HG03025 (cell line): ENCODE results near the gene RUVBL2.

ENCODE experiments used
- ATAC-seq: cut with Tn5 transposase; IDR thresholded peaks from one replicate; pipeline ENCODE4 v1.9.1; 2021; ENCODE audit warnings: mild to moderate bottlenecking, moderate library complexity; ENCODE audit not compliant: unreplicated experiment, low FRiP score

RUVBL2 gene

GRCh38 chr19:48993175-48994034 is at the start of gene RUVBL2, which contains the start of gene GYS1:
Gene RUVBL2 (plus strand): TSS chr19:48993887. CDS start chr19:48993912, 25 bp downstream.
Gene GYS1 (minus strand): TSS chr19:48993309. CDS start chr19:48993112, 197 bp downstream.
- ATAC-seq: peak; percentile 77

GRCh38 chr19:48945415-48945814 is 48.3 kb upstream of the RUVBL2 start:
- ATAC-seq: no peak

- no peak for ATAC-seq
These were observed 47.9 kb upstream of the RUVBL2 start for GRCh38 chr19:48945817-48946216.

- ATAC-seq: no peak
These were observed 47.0 kb upstream of the RUVBL2 start for GRCh38 chr19:48946463-48947257.

GRCh38 chr19:48947258-48947542 is 46.5 kb upstream of the RUVBL2 start:
- ATAC-seq: no peak

- no peak for ATAC-seq
These were observed 43.5 kb upstream of the RUVBL2 start for GRCh38 chr19:48950159-48950558.

GRCh38 chr19:48950830-48951519 is 42.7 kb upstream of the RUVBL2 start:
- no peak for ATAC-seq

- ATAC-seq: no peak
These were observed 40.5 kb upstream of the RUVBL2 start for GRCh38 chr19:48953141-48953540.

- no peak for ATAC-seq
These were observed 39.6 kb upstream of the RUVBL2 start for GRCh38 chr19:48953990-48954594.

- peak; percentile 73 for ATAC-seq
These were observed 38.9 kb upstream of the RUVBL2 start, which contains the start of gene BAX for GRCh38 chr19:48954595-48955307. Gene BAX (plus strand): TSS chr19:48954875. CDS start chr19:48954929, 54 bp downstream.

- ATAC-seq: no peak
These were observed 38.3 kb upstream of the RUVBL2 start for GRCh38 chr19:48955308-48955958.

GRCh38 chr19:48958006-48958405 is 35.7 kb upstream of the RUVBL2 start:
- ATAC-seq: no peak

- no peak for ATAC-seq
These were observed 34.1 kb upstream of the RUVBL2 start for GRCh38 chr19:48959341-48960239.

- no peak for ATAC-seq
These were observed 32.5 kb upstream of the RUVBL2 start for GRCh38 chr19:48961051-48961649.

GRCh38 chr19:48961673-48962028 is 32.0 kb upstream of the RUVBL2 start:
- no peak for ATAC-seq

GRCh38 chr19:48962029-48962848 is 31.4 kb upstream of the RUVBL2 start:
- ATAC-seq: no peak

- no peak for ATAC-seq
These were observed 30.9 kb upstream of the RUVBL2 start for GRCh38 chr19:48962849-48963165.
